Endothelial cell (in vitro differentiated cells): ENCODE measurements around the gene ZNF578. TPM values are rescaled to one million over a fixed set of nuclear protein-coding genes. Genes with fewer than 3 reads are reported as not detected.
"Not testable (repeated sequence)": the region's sequence is repeated elsewhere in the genome, so short reads cannot be mapped to it uniquely, and the experiment has no call there.

Experiments used
- DNase-seq: peaks from one replicate; pipeline ENCODE4 v3.0.0; 2021; ENCODE audit warnings: low spot score
- H3K27ac Mint-ChIP-seq: one replicate; pipeline ENCODE4 v1.8.0; 2021; ENCODE audit warnings: mixed read lengths, inconsistent platforms; ENCODE audit not compliant: unreplicated experiment
- H3K27me3 Mint-ChIP-seq: one replicate; pipeline ENCODE4 v1.8.0; 2021; ENCODE audit warnings: mild to moderate bottlenecking, moderate library complexity, mixed read lengths, inconsistent platforms; ENCODE audit not compliant: unreplicated experiment
- H3K36me3 Mint-ChIP-seq: one replicate; pipeline ENCODE4 v1.8.0; 2021; ENCODE audit warnings: mild to moderate bottlenecking, low read depth, mixed read lengths, inconsistent platforms; ENCODE audit not compliant: unreplicated experiment
- H3K4me1 Mint-ChIP-seq: one replicate; pipeline ENCODE4 v1.8.0; 2021; ENCODE audit warnings: mild to moderate bottlenecking, mixed read lengths, inconsistent platforms; ENCODE audit not compliant: unreplicated experiment
- H3K4me3 Mint-ChIP-seq: one replicate; pipeline ENCODE4 v1.8.0; 2021; ENCODE audit warnings: mild to moderate bottlenecking, mixed read lengths, inconsistent platforms; ENCODE audit not compliant: unreplicated experiment
- H3K9me3 Mint-ChIP-seq: one replicate; pipeline ENCODE4 v1.8.0; 2021; ENCODE audit warnings: mixed read lengths, inconsistent platforms; ENCODE audit not compliant: unreplicated experiment
- CTCF ChIP-seq: fragments of 200-600 bp; sonication (generic); IDR thresholded peaks from one replicate; pipeline ENCODE4 v1.5.0; 2021; ENCODE audit warnings: antibody characterized with exemption; ENCODE audit not compliant: unreplicated experiment
- total RNA-seq: library from RNA; stranded (reverse); fragmentation: NEBNext Ultra II Directional; extraction: Animal tissue kit (Norgen Biotek cat#: 25700); gene quantifications from one replicate; pipeline ENCODE4 v1.2.1, GENCODE V29; 2021; ENCODE audit not compliant: unreplicated experiment

The ZNF578 gene
- total RNA-seq, 1 donor from 2014 or later, result 0.26 TPM

GRCh38 chr19:52542984-52543664, 89.8 kb downstream of the ZNF578 start:
- peak overlapping the region; percentile 12 for H3K4me3 Mint-ChIP-seq
- H3K27me3 Mint-ChIP-seq, result peaks cover 3% of the 10 kb centered on the region
- H3K9me3 Mint-ChIP-seq, result no peaks in the 10 kb centered on the region
- H3K4me1 Mint-ChIP-seq, result peaks cover 16% of the 10 kb centered on the region
- H3K36me3 Mint-ChIP-seq, result peaks cover 38% of the 10 kb centered on the region
- H3K27ac Mint-ChIP-seq, result peak overlapping the region; percentile 84
- DNase-seq, result no peak
- no peak for TF ChIP-seq CTCF

- no peak for TF ChIP-seq CTCF
- Mint-ChIP-seq H3K4me3 (peak overlapping the region; percentile 73), H3K27me3 (peaks cover 5% of the 10 kb centered on the region), H3K9me3 (peaks cover 49% of the 10 kb centered on the region), H3K4me1 (no peaks in the 10 kb centered on the region), H3K36me3 (peaks cover 84% of the 10 kb centered on the region), H3K27ac (no peak overlapping the region)
- DNase-seq, result no peak
Measured at GRCh38 chr19:52554216-52554971, 101.0 kb downstream of the ZNF578 start.

DNA sequence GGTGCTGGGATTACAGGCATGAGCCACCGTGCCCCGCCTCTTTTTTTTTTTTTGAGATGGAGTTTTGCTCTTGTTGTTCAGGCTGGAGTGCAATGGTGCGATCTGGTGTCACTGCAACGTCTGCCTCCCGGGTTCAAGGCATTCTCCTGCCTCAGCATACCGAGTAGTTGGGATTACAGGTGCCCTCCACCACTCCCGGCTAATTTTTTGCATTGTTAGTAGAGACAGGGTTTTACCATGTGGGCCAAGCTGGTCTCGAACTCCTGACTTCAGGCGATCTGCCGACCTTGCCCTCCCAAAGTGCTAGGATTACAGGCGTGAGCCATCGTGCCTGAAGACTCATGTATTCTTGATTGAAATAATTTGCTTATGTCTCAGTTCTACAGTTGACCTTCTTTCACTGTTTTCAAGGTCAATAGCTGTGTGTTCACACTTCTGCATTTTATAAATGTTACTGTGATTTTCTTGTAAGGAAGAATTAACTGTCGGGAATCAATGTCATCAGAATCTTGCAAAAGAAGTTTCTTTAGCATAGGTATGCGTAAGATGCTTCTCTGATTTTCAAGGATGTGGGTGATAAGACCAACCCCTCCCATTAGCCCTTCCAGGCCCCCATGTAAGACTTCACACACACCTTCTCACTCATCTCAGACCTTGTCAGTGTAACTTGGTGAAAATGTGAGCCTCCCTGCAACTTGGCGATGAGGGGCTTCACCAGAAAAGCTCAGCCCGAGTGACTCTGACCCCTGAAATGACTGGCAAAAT, 104.1 kb downstream of the ZNF578 start:
- Mint-ChIP-seq H3K36me3 (peaks cover 72% of the 10 kb centered on the region), H3K27ac (no peak overlapping the region), H3K9me3 (peaks cover 38% of the 10 kb centered on the region), H3K4me3 (no peak overlapping the region), H3K4me1 (no peaks in the 10 kb centered on the region), H3K27me3 (peaks cover 3% of the 10 kb centered on the region)
- DNase-seq, result no peak
- no peak for TF ChIP-seq CTCF

GRCh38 chr19:52558732-52559445, 105.5 kb downstream of the ZNF578 start:
- not testable (repeated sequence) for H3K4me3 Mint-ChIP-seq, H3K27ac Mint-ChIP-seq, H3K4me1 Mint-ChIP-seq, DNase-seq, H3K27me3 Mint-ChIP-seq
- H3K36me3 Mint-ChIP-seq, result peaks cover 68% of the 10 kb centered on the region
- peaks cover 25% of the 10 kb centered on the region for H3K9me3 Mint-ChIP-seq

- peaks cover 51% of the 10 kb centered on the region for H3K36me3 Mint-ChIP-seq
- not testable (repeated sequence) for H3K27ac Mint-ChIP-seq, H3K4me1 Mint-ChIP-seq, H3K9me3 Mint-ChIP-seq, DNase-seq, H3K4me3 Mint-ChIP-seq, H3K27me3 Mint-ChIP-seq
Measured at GRCh38 chr19:52561611-52562010, 108.3 kb downstream of the ZNF578 start.

Other genes starting within 250 kb of the ZNF578 start
- gene ZNF766, start 184.0 kb upstream of the ZNF578 start, total RNA-seq, result 16.4 TPM
- 18.1 TPM for gene ZNF480, start 156.4 kb upstream of the ZNF578 start, total RNA-seq
- gene ZNF610, start 117.3 kb upstream of the ZNF578 start, total RNA-seq, result 7.5 TPM
- 10.3 TPM for gene ZNF880, start 83.6 kb upstream of the ZNF578 start, total RNA-seq
- gene ZNF528, start 55.7 kb upstream of the ZNF578 start, total RNA-seq, result 3.9 TPM
- not detected for gene ZNF534, start 24.4 kb upstream of the ZNF578 start, total RNA-seq
- gene ZNF808, start 74.1 kb downstream of the ZNF578 start, total RNA-seq, result 22.6 TPM
- 18.5 TPM for gene ZNF701, start 116.7 kb downstream of the ZNF578 start, total RNA-seq
- gene ZNF83, start 184.8 kb downstream of the ZNF578 start, total RNA-seq, result 40.0 TPM